AG04450 (cell line): ENCODE results near the gene CARD9. TPM values are rescaled to one million over a fixed set of nuclear protein-coding genes. Genes with fewer than 3 reads are reported as not detected.

Experiments used
- CTCF ChIA-PET: fragments of 300-600, 350-600 bp; formaldehyde crosslinking; extraction: SDS; loops from one replicate; lab custom pipeline; 2022; ENCODE audit warnings: antibody characterized with exemption, inconsistent platforms; lab: Charles Lee
- POLR2A ChIA-PET: fragments of 350-600 bp; formaldehyde crosslinking; extraction: SDS; loops from one replicate; lab custom pipeline; 2021; ENCODE audit warnings: antibody characterized with exemption, inconsistent platforms; lab: Yijun Ruan, JAX
- DNase-seq: peaks from one replicate; pipeline ENCODE4 v3.0.0-alpha.2; 2011; ENCODE audit warnings: low read depth, low spot score
- H3K27ac ChIP-seq: one replicate; pipeline ENCODE4 v1.5.1; 2012; ENCODE audit warnings: low read depth, low read length, control low read depth
- H3K27me3 ChIP-seq: one replicate; pipeline ENCODE4 v1.6.0; 2012; ENCODE audit warnings: low read length; ENCODE audit not compliant: control insufficient read depth, insufficient read depth
- H3K4me3 ChIP-seq: 2 replicates; pipeline ENCODE4 v1.5.1; 2011; ENCODE audit warnings: mild to moderate bottlenecking, low read depth, low read length, control low read depth
- H3K9me3 ChIP-seq: 2 replicates; pipeline ENCODE4 v1.5.1; 2012; ENCODE audit warnings: low read length; ENCODE audit not compliant: control insufficient read depth, insufficient read depth
- polyA plus RNA-seq: library from polyadenylated mRNA; depleted of rRNA; stranded (reverse); fragments of >200 nt; gene quantifications from 2 replicates; pipeline ENCODE4 v1.2.3, GENCODE V29; 2011
- TF ChIP-seq, protein P1 (sequence below): IDR thresholded peaks from 2 replicates; pipeline ENCODE4 v1.5.1; 2011; ENCODE audit warnings: low read depth, low read length, control low read depth, inconsistent platforms

Gene CARD9
- polyA plus RNA-seq, 1 experiment = 0.63 TPM

- ChIA-PET CTCF (no interaction called here), POLR2A (no interaction called here)
- H3K27ac ChIP-seq = peak overlapping the region; percentile 11
- no peak overlapping the region for H3K4me3 ChIP-seq
- TF ChIP-seq, protein P1, sequence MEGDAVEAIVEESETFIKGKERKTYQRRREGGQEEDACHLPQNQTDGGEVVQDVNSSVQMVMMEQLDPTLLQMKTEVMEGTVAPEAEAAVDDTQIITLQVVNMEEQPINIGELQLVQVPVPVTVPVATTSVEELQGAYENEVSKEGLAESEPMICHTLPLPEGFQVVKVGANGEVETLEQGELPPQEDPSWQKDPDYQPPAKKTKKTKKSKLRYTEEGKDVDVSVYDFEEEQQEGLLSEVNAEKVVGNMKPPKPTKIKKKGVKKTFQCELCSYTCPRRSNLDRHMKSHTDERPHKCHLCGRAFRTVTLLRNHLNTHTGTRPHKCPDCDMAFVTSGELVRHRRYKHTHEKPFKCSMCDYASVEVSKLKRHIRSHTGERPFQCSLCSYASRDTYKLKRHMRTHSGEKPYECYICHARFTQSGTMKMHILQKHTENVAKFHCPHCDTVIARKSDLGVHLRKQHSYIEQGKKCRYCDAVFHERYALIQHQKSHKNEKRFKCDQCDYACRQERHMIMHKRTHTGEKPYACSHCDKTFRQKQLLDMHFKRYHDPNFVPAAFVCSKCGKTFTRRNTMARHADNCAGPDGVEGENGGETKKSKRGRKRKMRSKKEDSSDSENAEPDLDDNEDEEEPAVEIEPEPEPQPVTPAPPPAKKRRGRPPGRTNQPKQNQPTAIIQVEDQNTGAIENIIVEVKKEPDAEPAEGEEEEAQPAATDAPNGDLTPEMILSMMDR = no peak
- H3K27me3 ChIP-seq = no peaks in the 10 kb centered on the region
- no peaks in the 10 kb centered on the region; the same call in 1 of the 2 replicates for H3K9me3 ChIP-seq
- DNase-seq = no peak
Observed at GRCh38 chr9:136393531-136393930, 20.1 kb upstream of the CARD9 start.

GRCh38 chr9:136392538-136393449 is 19.3 kb upstream of the CARD9 start:
- no peak overlapping the region for H3K27ac ChIP-seq
- DNase-seq = no peak
- H3K9me3 ChIP-seq = no peaks in the 10 kb centered on the region; the same call in 1 of the 2 replicates
- ChIA-PET POLR2A (no interaction called here), CTCF (no interaction called here)
- TF ChIP-seq, protein P1 = no peak
- no peaks in the 10 kb centered on the region for H3K27me3 ChIP-seq
- no peak overlapping the region for H3K4me3 ChIP-seq

DNA sequence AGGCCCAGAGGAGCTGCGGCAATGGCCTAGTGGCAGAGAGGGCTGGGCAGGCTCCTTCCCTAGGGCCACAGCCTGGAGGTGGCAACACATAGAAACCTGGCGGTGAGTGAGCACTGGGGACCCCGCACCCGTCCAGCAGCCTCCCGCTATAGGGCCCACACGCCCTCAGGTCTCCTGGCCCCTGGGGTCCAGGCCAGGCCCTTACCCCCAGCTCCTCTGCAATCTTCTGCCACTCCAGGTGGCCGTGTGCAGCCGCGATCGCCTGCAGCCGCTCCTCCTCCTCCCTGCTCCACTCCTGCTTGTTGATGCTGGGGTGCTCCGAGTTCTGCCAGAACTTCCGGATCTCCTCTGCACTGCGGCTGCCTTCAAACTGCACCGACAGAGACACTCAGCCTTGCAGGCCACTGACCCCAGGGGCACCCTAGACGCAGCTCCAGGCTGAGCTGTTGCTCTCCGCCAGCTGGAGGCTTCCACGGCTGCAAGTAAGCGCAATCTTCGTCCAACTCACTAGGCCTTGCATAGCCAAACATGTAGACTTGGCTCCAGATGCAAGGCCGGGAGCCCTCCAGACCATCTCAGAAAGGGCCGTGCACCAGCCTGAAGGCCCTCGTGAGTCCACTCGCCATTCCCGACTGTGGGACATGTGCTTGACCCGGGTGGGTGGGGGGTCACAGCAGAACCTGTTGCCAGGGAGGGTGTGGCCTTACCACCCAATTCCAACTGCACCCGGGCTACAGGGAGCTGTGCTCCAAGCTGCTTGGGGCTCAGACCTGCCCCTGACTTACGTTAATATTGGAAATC is 18.5 kb upstream of the CARD9 start:
- no peak overlapping the region for H3K27ac ChIP-seq
- ChIA-PET CTCF (interaction anchor here (1.3 kb wide), 1 partner anchor 9 kb away, joined by 5 read pairs; no protein-coding TSS in a partner anchor), POLR2A (no interaction called here)

DNA sequence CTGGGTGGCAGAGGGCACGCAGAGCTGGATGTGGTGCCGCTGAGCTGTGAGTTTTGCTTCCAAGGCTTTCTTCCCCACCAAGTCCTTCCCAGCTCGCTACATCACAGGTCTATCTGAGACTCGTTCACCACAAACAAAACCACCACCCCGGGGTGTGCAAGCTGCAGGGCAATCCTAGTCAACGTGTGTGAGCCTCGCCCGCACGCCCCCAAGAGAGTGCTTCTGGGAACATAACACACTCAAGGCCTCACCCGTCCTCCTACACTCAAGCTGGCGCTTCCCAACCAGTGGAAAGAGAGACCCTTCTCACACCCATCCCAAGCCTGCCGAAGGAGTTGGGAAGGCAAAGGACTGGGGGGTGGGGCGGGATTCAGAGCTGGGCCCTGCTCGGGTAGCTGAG is 15.9 kb upstream of the CARD9 start:
- Histone ChIP-seq H3K27me3 (no peaks in the 10 kb centered on the region), H3K4me3 (no peak overlapping the region), H3K27ac (no peak overlapping the region), H3K9me3 (no peaks in the 10 kb centered on the region; the same call in 1 of the 2 replicates)
- ChIA-PET POLR2A (no interaction called here), CTCF (interaction anchor here (0.9 to 1.0 kb wide), 2 partner anchors 26 to 77 kb away, joined by 3 to 5 read pairs; partner anchors contain the start of gene DNLZ)
- DNase-seq = no peak
- TF ChIP-seq, protein P1 = no peak

More for the DNA sequence above, 18.5 kb upstream of the CARD9 start:
- TF ChIP-seq, protein P1 = no peak
- no peak overlapping the region for H3K4me3 ChIP-seq
- DNase-seq = no peak
- H3K9me3 ChIP-seq = no peaks in the 10 kb centered on the region; the same call in 1 of the 2 replicates
- H3K27me3 ChIP-seq = no peaks in the 10 kb centered on the region
